A673 (cell line): ENCODE results near the gene MSANTD2. TPM values are rescaled to one million over a fixed set of nuclear protein-coding genes. Genes with fewer than 3 reads are reported as not detected.

Source experiments
- BruUV-seq: library from RNA; stranded (reverse); fragments of 400-500 nt; replicated peaks from 2 replicates; lab custom pipeline; 2021; lab: Mats Ljungman, UMichigan
- CTCF ChIA-PET: fragments of 300-600 bp; sonication (Branson Sonifier 250); formaldehyde crosslinking; loops from one replicate; lab custom pipeline; 2022; ENCODE audit warnings: antibody characterized with exemption; lab: Charles Lee
- POLR2A ChIA-PET: fragments of 300-600 bp; sonication (Branson Sonifier 250); formaldehyde crosslinking; loops from one replicate; lab custom pipeline; 2022; ENCODE audit warnings: antibody characterized with exemption; ENCODE audit not compliant: low non-redundant PET; lab: Charles Lee
- DNase-seq: peaks from one replicate; pipeline ENCODE4 v3.0.0-alpha.2; 2015; ENCODE audit warnings: low spot score
- H3K27ac ChIP-seq: fragments of 200-600 bp; sonication (generic); 2 replicates; pipeline ENCODE4 v1.5.1; 2016; ENCODE audit warnings: mixed run types, low read depth, mild to moderate bottlenecking, mixed read lengths, antibody characterized with exemption, low read length; ENCODE audit not compliant: poor library complexity, severe bottlenecking
- H3K27me3 ChIP-seq: fragments of 200-600 bp; sonication (generic); replicated peaks from 2 replicates; pipeline ENCODE4 v1.6.1; 2017; ENCODE audit warnings: mixed run types, low read depth, mild to moderate bottlenecking, mixed read lengths, antibody characterized with exemption, low read length; ENCODE audit not compliant: insufficient read depth, poor library complexity
- H3K36me3 ChIP-seq: fragments of 200-600 bp; sonication (generic); 2 replicates; pipeline ENCODE4 v1.6.1; 2016; ENCODE audit warnings: mixed run types, mild to moderate bottlenecking, mixed read lengths, antibody characterized with exemption, low read length; ENCODE audit not compliant: insufficient read depth, poor library complexity, severe bottlenecking
- H3K4me1 ChIP-seq: fragments of 200-600 bp; sonication (generic); 2 replicates; pipeline ENCODE4 v1.6.1; 2017; ENCODE audit warnings: mixed run types, mild to moderate bottlenecking, mixed read lengths, antibody characterized with exemption, low read length; ENCODE audit not compliant: insufficient read depth, poor library complexity, severe bottlenecking
- H3K4me3 ChIP-seq: fragments of 200-600 bp; sonication (generic); 2 replicates; pipeline ENCODE4 v1.5.1; 2016; ENCODE audit warnings: low read depth, mixed run types, mild to moderate bottlenecking, mixed read lengths, low read length; ENCODE audit not compliant: poor library complexity, severe bottlenecking
- H3K9me3 ChIP-seq: fragments of 200-600 bp; sonication (generic); 2 replicates; pipeline ENCODE4 v1.6.1; 2016; ENCODE audit warnings: mixed run types, low read depth, mild to moderate bottlenecking, mixed read lengths, antibody characterized with exemption, low read length; ENCODE audit not compliant: poor library complexity, severe bottlenecking
- CTCF ChIP-seq: fragments of 300-800, 200-600 bp; sonication (generic); conservative IDR thresholded peaks from 2 replicates; pipeline ENCODE4 v1.5.1; 2017; ENCODE audit warnings: low read depth, mild to moderate bottlenecking, antibody characterized with exemption, low read length, moderate library complexity, mixed read lengths
- EZH2 ChIP-seq: fragments of 200-600 bp; sonication (generic); IDR thresholded peaks from 2 replicates; pipeline ENCODE4 v1.6.1; 2017; ENCODE audit warnings: borderline replicate concordance, low read depth, mild to moderate bottlenecking, mixed read lengths, antibody characterized with exemption, low read length; ENCODE audit not compliant: poor library complexity, severe bottlenecking
- intact Hi-C: fragments of 100-400 bp; cut with micrococcal nuclease; formaldehyde crosslinking; loops from one replicate; pipeline ENCODE4 v1.10.0; 2022; ENCODE audit not compliant: unreplicated experiment
- total RNA-seq: library from RNA; stranded (reverse); gene quantifications from 2 replicates; pipeline ENCODE4 v1.2.3, GENCODE V29; 2021

The MSANTD2 gene
- total RNA-seq, 1 experiment from 2014 or later, result 33.3 TPM

- peak overlapping the region; percentile 86 for H3K27ac ChIP-seq
- intact Hi-C loops, result no loop called here
- BruUV-seq, result no TSS peak
These were observed 75.1 kb downstream of the MSANTD2 start for GRCh38 chr11:124724979-124725718.

GRCh38 chr11:124722176-124722575, 78.0 kb downstream of the MSANTD2 start:
- H3K27ac ChIP-seq, result no peak overlapping the region
- CTCF ChIA-PET, result no interaction called here
- intact Hi-C loops, result no loop called here
- no peaks in the 10 kb centered on the region for H3K27me3 ChIP-seq
- H3K4me3 ChIP-seq, result no peak overlapping the region
- DNase-seq, result no peak
- H3K36me3 ChIP-seq, result no peaks in the 10 kb centered on the region
- H3K4me1 ChIP-seq, result peaks cover 68% of the 10 kb centered on the region
- TF ChIP-seq EZH2 (no peak), CTCF (no peak)
- POLR2A ChIA-PET, result no interaction called here
- H3K9me3 ChIP-seq, result no peaks in the 10 kb centered on the region
- BruUV-seq, result no TSS peak

More at GRCh38 chr11:124724979-124725718, 75.1 kb downstream of the MSANTD2 start:
- Histone ChIP-seq H3K4me1 (peaks cover 68% of the 10 kb centered on the region), H3K36me3 (no peaks in the 10 kb centered on the region), H3K9me3 (no peaks in the 10 kb centered on the region), H3K27me3 (no peaks in the 10 kb centered on the region), H3K4me3 (peak overlapping the region; percentile 28)
- POLR2A ChIA-PET, result no interaction called here
- CTCF ChIA-PET, result interaction anchor here (0.5 kb wide), 1 partner anchor 69 kb away, joined by 5 read pairs; no protein-coding TSS in a partner anchor
- TF ChIP-seq EZH2 (no peak), CTCF (no peak)
- DNase-seq, result peak; percentile 95

GRCh38 chr11:124719534-124719933, 80.7 kb downstream of the MSANTD2 start:
- H3K36me3 ChIP-seq, result no peaks in the 10 kb centered on the region
- TF ChIP-seq EZH2 (no peak), CTCF (no peak)
- H3K9me3 ChIP-seq, result no peaks in the 10 kb centered on the region
- BruUV-seq, result no TSS peak
- intact Hi-C loops, result no loop called here
- H3K4me1 ChIP-seq, result peaks cover 42% of the 10 kb centered on the region
- H3K4me3 ChIP-seq, result no peak overlapping the region
- ChIA-PET CTCF (no interaction called here), POLR2A (interaction anchor here (0.6 kb wide), 1 partner anchor 102 kb away, joined by 4 read pairs; no protein-coding TSS in a partner anchor)
- H3K27ac ChIP-seq, result no peak overlapping the region
- DNase-seq, result no peak
- no peaks in the 10 kb centered on the region for H3K27me3 ChIP-seq
